ENCODE data around the gene EIF4ENIF1. TPM values are rescaled to one million over a fixed set of nuclear protein-coding genes. Genes with fewer than 3 reads are reported as not detected.
"Not testable (repeated sequence)": the region's sequence is repeated elsewhere in the genome, so short reads cannot be mapped to it uniquely, and the experiment has no call there.

The EIF4ENIF1 gene
- total RNA-seq, 1 experiment from 2014 or later, result 36.3 TPM

- no peak overlapping the region for H2AFZ ChIP-seq (ENCODE audit: low read length)
Observed at GRCh38 chr22:31425331-31426050, 64.2 kb downstream of the EIF4ENIF1 start.

GRCh38 chr22:31402350-31402749, 87.3 kb downstream of the EIF4ENIF1 start:
- not testable (repeated sequence) for H3K9me3 ChIP-seq (ENCODE audit: control insufficient read depth, low read depth, low read length); H2BK20ac ChIP-seq (ENCODE audit: low read depth, low read length, poor library complexity, severe bottlenecking); H2AFZ ChIP-seq (ENCODE audit: low read length); H2BK12ac ChIP-seq (ENCODE audit: insufficient read length, low read depth, low read length); H2BK5ac ChIP-seq (ENCODE audit: insufficient read length, low read length); H3K27me3 ChIP-seq (ENCODE audit: insufficient read depth, low read length); H4K20me1 ChIP-seq (ENCODE audit: control insufficient read depth, insufficient read depth, insufficient read length); H3K4me2 ChIP-seq (ENCODE audit: insufficient read depth, insufficient read length, low read length); H3K9me3 Mint-ChIP-seq; H3K23me2 ChIP-seq (ENCODE audit: insufficient read length, low read depth, low read length, poor library complexity, severe bottlenecking); H3K4me1 ChIP-seq (ENCODE audit: insufficient read depth, low read length); H4K91ac ChIP-seq (ENCODE audit: insufficient read length, low read depth, low read length); H3K4ac ChIP-seq (ENCODE audit: low read depth, low read length); H3K27me3 Mint-ChIP-seq (ENCODE audit: low read depth); H3K79me2 ChIP-seq (ENCODE audit: insufficient read depth, low read length); H2AK5ac ChIP-seq (ENCODE audit: insufficient read length, low read length); H3K56ac ChIP-seq (ENCODE audit: insufficient read length, low read depth, low read length); H3K27ac ChIP-seq (ENCODE audit: insufficient read length, low read depth, low read length); DNase-seq; H3K9ac ChIP-seq (ENCODE audit: extremely low read depth, insufficient read length, low read length); H3K23ac ChIP-seq (ENCODE audit: insufficient read length, low read depth, low read length); H3K18ac ChIP-seq (ENCODE audit: insufficient read length, low read depth, low read length); H3K27ac Mint-ChIP-seq; H3K4me3 Mint-ChIP-seq; H2BK120ac ChIP-seq (ENCODE audit: low read depth, low read length, poor library complexity, severe bottlenecking); H4K5ac ChIP-seq (ENCODE audit: insufficient read length, low read depth, low read length); H3K14ac ChIP-seq (ENCODE audit: insufficient read depth, low read length); H3T11ph ChIP-seq (ENCODE audit: low read length); H4K8ac ChIP-seq (replicated peaks; ENCODE audit: insufficient read length, low read depth, low read length); H2BK15ac ChIP-seq (ENCODE audit: low read depth, low read length)
- H3K79me1 ChIP-seq (ENCODE audit: insufficient read depth, low read depth, low read length, poor library complexity, severe bottlenecking), result peaks cover 18% of the 10 kb centered on the region
- no CpG with 5 or more reads among the region's 2 CpGs for WGBS (ENCODE audit: extremely low coverage, insufficient read length, low lambda C conversion rate)
- H3K36me3 Mint-ChIP-seq (ENCODE audit: insufficient read depth in 1 of 3, low read depth in 3 of 3), result peaks cover 30 to 64% (median 53%) of the 10 kb centered on the region in 3 experiments
- peaks cover 5 to 12% of the 10 kb centered on the region in 2 experiments for H3K4me1 Mint-ChIP-seq

More at GRCh38 chr22:31425331-31426050, 64.2 kb downstream of the EIF4ENIF1 start:
- Histone ChIP-seq H2AK5ac (ENCODE audit: insufficient read length, low read length) (no peak overlapping the region), H4K91ac (ENCODE audit: insufficient read length, low read depth, low read length) (no peak overlapping the region), H3T11ph (ENCODE audit: low read length) (no peak overlapping the region), H2BK20ac (ENCODE audit: low read depth, low read length, poor library complexity, severe bottlenecking) (no peak overlapping the region), H3K4me2 (ENCODE audit: insufficient read depth, insufficient read length, low read length) (no peak overlapping the region), H3K14ac (ENCODE audit: insufficient read depth, low read length) (no peak overlapping the region), H3K23me2 (ENCODE audit: insufficient read length, low read depth, low read length, poor library complexity, severe bottlenecking) (no peaks in the 10 kb centered on the region), H3K9ac (ENCODE audit: extremely low read depth, insufficient read length, low read length) (no peak overlapping the region), H4K20me1 (ENCODE audit: control insufficient read depth, insufficient read depth, insufficient read length) (no peaks in the 10 kb centered on the region), H4K5ac (ENCODE audit: insufficient read length, low read depth, low read length) (no peak overlapping the region), H3K23ac (ENCODE audit: insufficient read length, low read depth, low read length) (no peak overlapping the region), H3K18ac (ENCODE audit: insufficient read length, low read depth, low read length) (no peak overlapping the region), H2BK15ac (ENCODE audit: low read depth, low read length) (no peak overlapping the region), H3K9me3 (ENCODE audit: control insufficient read depth, low read depth, low read length) (no peaks in the 10 kb centered on the region), H2BK120ac (ENCODE audit: low read depth, low read length, poor library complexity, severe bottlenecking) (no peak overlapping the region), H3K79me1 (ENCODE audit: insufficient read depth, low read depth, low read length, poor library complexity, severe bottlenecking) (no peaks in the 10 kb centered on the region), H3K27me3 (ENCODE audit: insufficient read depth, low read length) (no peaks in the 10 kb centered on the region), H3K4ac (ENCODE audit: low read depth, low read length) (no peak overlapping the region), H3K27ac (ENCODE audit: insufficient read length, low read depth, low read length) (no peak overlapping the region), H3K79me2 (ENCODE audit: insufficient read depth, low read length) (no peaks in the 10 kb centered on the region), H3K56ac (ENCODE audit: insufficient read length, low read depth, low read length) (no peak overlapping the region), H2BK12ac (ENCODE audit: insufficient read length, low read depth, low read length) (no peak overlapping the region), H3K4me1 (ENCODE audit: insufficient read depth, low read length) (no peaks in the 10 kb centered on the region), H2BK5ac (ENCODE audit: insufficient read length, low read length) (no peak overlapping the region), H4K8ac (replicated peaks; ENCODE audit: insufficient read length, low read depth, low read length) (no peak overlapping the region)
- TF ChIP-seq CTCF (conservative IDR thresholded peaks at IDR 0.05), result no peak
- Mint-ChIP-seq H3K4me3 (no peak overlapping the region), H3K27me3 (ENCODE audit: low read depth) (no peaks in the 10 kb centered on the region), H3K27ac (no peak overlapping the region), H3K4me1 (no peaks in the 10 kb centered on the region), H3K36me3 (ENCODE audit: insufficient read depth in 1 of 3, low read depth in 3 of 3) (peaks cover 55 to 90% (median 87%) of the 10 kb centered on the region in 3 experiments; a peak in 6 of 7 replicates), H3K9me3 (no peaks in the 10 kb centered on the region)
- no CpG with 5 or more reads among the region's 9 CpGs for WGBS (ENCODE audit: extremely low coverage, insufficient read length, low lambda C conversion rate)
- DNase-seq, result no peak

All from H9 (cell line).